OCI-LY1 (cell line): Measurements from ENCODE around the gene MAP4K1.

Experiments
- CTCF ChIP-seq: fragments of 200-600 bp; sonication (generic), shearing (Covaris generic); IDR thresholded peaks from 2 replicates; pipeline ENCODE4 v1.5.1; 2017; ENCODE audit warnings: mild to moderate bottlenecking, antibody characterized with exemption, low read length, moderate library complexity, mixed read lengths
- EZH2 ChIP-seq: fragments of 200-600 bp; sonication (generic), shearing (Covaris generic); IDR thresholded peaks from 2 replicates; pipeline ENCODE4 v1.8.0; 2017; ENCODE audit warnings: borderline replicate concordance, mixed run types, mild to moderate bottlenecking, antibody characterized with exemption, low read length, moderate library complexity, mixed read lengths

DNA sequence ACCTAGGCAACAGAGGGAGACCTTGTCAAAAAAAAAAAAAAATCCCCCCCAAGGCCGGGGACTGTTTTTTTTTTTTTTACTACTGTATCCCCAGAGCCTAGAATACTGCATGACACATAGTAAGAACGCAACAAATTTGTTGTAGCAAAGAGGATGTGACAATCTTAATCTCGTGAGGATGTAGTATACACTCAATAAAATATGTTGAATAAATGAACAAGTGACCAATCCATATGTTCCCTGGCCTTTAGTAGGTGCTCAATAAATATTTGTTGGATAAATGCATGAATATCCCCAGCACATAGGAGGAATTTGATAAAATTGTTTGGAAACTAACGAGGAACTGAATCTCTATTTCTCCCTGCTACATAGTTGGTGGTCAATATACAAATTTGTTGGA is 75.7 kb downstream of the MAP4K1 start:
- no peak for TF ChIP-seq CTCF
- TF ChIP-seq EZH2, result no peak
